Stomach (tissue), 9 donors: ENCODE results near the gene MDH1. TPM values are rescaled to one million over a fixed set of nuclear protein-coding genes. Genes with fewer than 3 reads are reported as not detected.

Experiments used
- DNase-seq, 2 donors: peaks; one replicate each; pipeline versions ENCODE4 v3.0.0 to v3.0.0-alpha.2; 2013 to 2019
- H3K27ac ChIP-seq, 5 donors: fragments of 200-600 bp in 4 of 5; sonication (generic) in 4 of 5; one replicate each; pipeline ENCODE4 v1.5.1; 2013 to 2019; ENCODE audit warnings: mild to moderate bottlenecking in 1 of 5, moderate library complexity in 1 of 5
- H3K27me3 ChIP-seq, 3 donors: fragments of 200-600 bp; sonication (generic); one replicate each; pipeline ENCODE4 v1.5.1; 2017 to 2019; ENCODE audit warnings: mixed run types in 1 of 3
- H3K36me3 ChIP-seq, 4 donors: fragments of 200-600 bp; sonication (generic); 1 replicate in 3 of 4; 2 replicates in 1 of 4; pipeline ENCODE4 v1.5.1; 2016 to 2019
- H3K4me1 ChIP-seq, 4 donors: fragments of 200-600 bp; sonication (generic); one replicate each; pipeline ENCODE4 v1.5.1; 2016 to 2019
- H3K4me3 ChIP-seq, 4 donors: fragments of 200-600 bp; sonication (generic) in 3 of 4; one replicate each; pipeline ENCODE4 v1.5.1; 2016 to 2019; ENCODE audit warnings: mild to moderate bottlenecking in 1 of 4
- H3K9me3 ChIP-seq, 4 donors: fragments of 200-600 bp; sonication (generic); one replicate each; pipeline ENCODE4 v1.5.1; 2016 to 2019
- EP300 ChIP-seq: sonication (generic); formaldehyde crosslinking; IDR thresholded peaks from one replicate; pipeline ENCODE4 v1.6.1; 2017; ENCODE audit warnings: antibody characterized with exemption
- POLR2A ChIP-seq, 4 donors: fragments of 450-650 bp; IDR thresholded peaks; one replicate each; pipeline ENCODE4 v1.6.1; 2016; ENCODE audit warnings: antibody characterized with exemption in 4 of 4, control low read depth in 2 of 4, mild to moderate bottlenecking in 1 of 4, moderate library complexity in 1 of 4
- POLR2AphosphoS5 ChIP-seq, 3 donors: sonication (generic); formaldehyde crosslinking; IDR thresholded peaks; one replicate each; pipeline ENCODE4 v1.6.1; 2016; ENCODE audit warnings: antibody characterized with exemption in 3 of 3
- WGBS, 5 donors: extraction: QIAGEN DNeasy Blood & Tissue Kit in 3 of 5; methylation state at CpG; one replicate each; pipeline versions ENCODE4 v1.1.5 to v1.1.7; 2013 to 2018; 5-methylcytosine and 5-hydroxymethylcytosine counted together
- intact Hi-C: fragments of 100-400 bp; cut with DNase I; formaldehyde crosslinking; loops from one replicate; pipeline ENCODE4 v1.15.1; 2023; ENCODE audit warnings: low total_unique reads
- polyA plus RNA-seq, 3 donors: library from polyadenylated mRNA; stranded (reverse); fragments of 200-250 nt; gene quantifications; one replicate each; pipeline ENCODE4 v1.2.3, GENCODE V29; 2013
- total RNA-seq, 5 donors: library from RNA; depleted of rRNA; stranded (reverse); fragments of >200 nt; gene quantifications; one replicate each; pipeline versions ENCODE4 v1.1.0 to v1.2.3, GENCODE V29; 2014 to 2016
- TF ChIP-seq, protein P1 (sequence below), 7 experiments: fragments of 450-650 bp in 4 of 7; fragments of 200-600 bp in 3 of 7; sonication (generic) in 3 of 7; IDR thresholded peaks; one replicate each; pipeline ENCODE4 v1.5.1; 2016 to 2019; ENCODE audit warnings: antibody characterized with exemption in 7 of 7, control low read depth in 2 of 7, mild to moderate bottlenecking in 1 of 7
- donor health status: healthy with polysubstance abuse.
- donor health status: Bipolar disorder and iron deficiency.
- donor health status: healthy.

Gene MDH1
- total and polyA plus RNA-seq, 8 donors: 34.2 to 326 (median 218) TPM

DNA sequence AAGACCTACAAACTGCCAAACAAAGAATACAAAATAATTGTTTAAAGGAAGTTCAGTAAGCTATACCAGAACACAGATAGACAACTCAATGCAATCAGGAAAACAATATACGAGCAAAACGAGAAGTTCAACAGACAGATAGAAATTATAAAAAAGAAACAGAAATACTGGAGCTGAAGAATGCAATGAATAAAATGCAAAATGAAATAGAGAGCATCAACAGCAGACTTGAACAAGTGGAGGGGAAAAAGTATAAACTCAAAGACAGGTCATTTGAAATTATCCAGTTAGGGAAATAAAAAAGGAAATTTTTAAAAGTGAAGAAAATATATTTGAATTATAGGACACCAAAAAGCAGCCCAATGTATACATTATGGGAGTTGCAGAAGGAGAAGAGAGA lies 43.6 kb downstream of the MDH1 start:
- Histone ChIP-seq H3K36me3 (no peaks in the 10 kb centered on the region), H3K4me1 (no peaks in the 10 kb centered on the region), H3K27me3 (no peaks in the 10 kb centered on the region), H3K9me3 (peaks cover 0 to 45% (median 33%) of the 10 kb centered on the region in 4 donors), H3K4me3 (no peak overlapping the region), H3K27ac (no peak overlapping the region)
- intact Hi-C loops: no loop called here
- TF ChIP-seq POLR2A (IDR thresholded peaks at IDR 0.05) (no peak), POLR2AphosphoS5 (IDR thresholded peaks at IDR 0.05) (no peak), EP300 (no peak)
- TF ChIP-seq, protein P1, sequence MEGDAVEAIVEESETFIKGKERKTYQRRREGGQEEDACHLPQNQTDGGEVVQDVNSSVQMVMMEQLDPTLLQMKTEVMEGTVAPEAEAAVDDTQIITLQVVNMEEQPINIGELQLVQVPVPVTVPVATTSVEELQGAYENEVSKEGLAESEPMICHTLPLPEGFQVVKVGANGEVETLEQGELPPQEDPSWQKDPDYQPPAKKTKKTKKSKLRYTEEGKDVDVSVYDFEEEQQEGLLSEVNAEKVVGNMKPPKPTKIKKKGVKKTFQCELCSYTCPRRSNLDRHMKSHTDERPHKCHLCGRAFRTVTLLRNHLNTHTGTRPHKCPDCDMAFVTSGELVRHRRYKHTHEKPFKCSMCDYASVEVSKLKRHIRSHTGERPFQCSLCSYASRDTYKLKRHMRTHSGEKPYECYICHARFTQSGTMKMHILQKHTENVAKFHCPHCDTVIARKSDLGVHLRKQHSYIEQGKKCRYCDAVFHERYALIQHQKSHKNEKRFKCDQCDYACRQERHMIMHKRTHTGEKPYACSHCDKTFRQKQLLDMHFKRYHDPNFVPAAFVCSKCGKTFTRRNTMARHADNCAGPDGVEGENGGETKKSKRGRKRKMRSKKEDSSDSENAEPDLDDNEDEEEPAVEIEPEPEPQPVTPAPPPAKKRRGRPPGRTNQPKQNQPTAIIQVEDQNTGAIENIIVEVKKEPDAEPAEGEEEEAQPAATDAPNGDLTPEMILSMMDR (IDR thresholded peaks at IDR 0.05): no peak
- no peak for DNase-seq
- WGBS, 5 donors: 93 to 100% (median 97%) methylated on average over 2 of the region's 2 CpGs

DNA sequence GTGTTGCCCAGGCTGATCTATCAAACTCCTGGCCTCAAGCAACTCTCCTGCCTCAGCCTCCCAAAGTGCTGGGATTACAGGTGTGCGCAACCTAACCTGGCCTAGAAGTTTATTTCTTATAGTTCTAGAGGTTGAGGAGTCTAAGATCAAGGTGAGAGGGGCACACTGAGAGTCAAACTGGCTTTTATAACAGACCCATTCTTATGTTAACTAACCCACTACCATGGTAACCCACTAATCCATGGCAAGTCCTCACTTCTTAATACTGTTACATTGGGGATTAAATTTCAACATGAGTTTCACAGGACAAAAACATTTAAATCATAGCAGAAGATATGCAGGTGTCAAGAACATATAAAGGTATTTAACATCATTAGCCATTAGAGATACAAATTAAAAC lies 50.6 kb downstream of the MDH1 start:
- Histone ChIP-seq H3K4me3 (no peak overlapping the region), H3K27ac (no peak overlapping the region), H3K9me3 (peaks cover 0 to 23% (median 13%) of the 10 kb centered on the region in 4 donors), H3K4me1 (no peaks in the 10 kb centered on the region), H3K36me3 (no peaks in the 10 kb centered on the region), H3K27me3 (no peaks in the 10 kb centered on the region)
- DNase-seq: no peak
- intact Hi-C loops: no loop called here
- WGBS, 5 donors: 77 to 100% (median 94%) methylated on average over 1 of the region's 1 CpG
- no peak for TF ChIP-seq POLR2A (IDR thresholded peaks at IDR 0.05)
- no peak for TF ChIP-seq EP300
- TF ChIP-seq POLR2AphosphoS5 (IDR thresholded peaks at IDR 0.05): no peak
- TF ChIP-seq, protein P1 (IDR thresholded peaks at IDR 0.05): no peak

DNA sequence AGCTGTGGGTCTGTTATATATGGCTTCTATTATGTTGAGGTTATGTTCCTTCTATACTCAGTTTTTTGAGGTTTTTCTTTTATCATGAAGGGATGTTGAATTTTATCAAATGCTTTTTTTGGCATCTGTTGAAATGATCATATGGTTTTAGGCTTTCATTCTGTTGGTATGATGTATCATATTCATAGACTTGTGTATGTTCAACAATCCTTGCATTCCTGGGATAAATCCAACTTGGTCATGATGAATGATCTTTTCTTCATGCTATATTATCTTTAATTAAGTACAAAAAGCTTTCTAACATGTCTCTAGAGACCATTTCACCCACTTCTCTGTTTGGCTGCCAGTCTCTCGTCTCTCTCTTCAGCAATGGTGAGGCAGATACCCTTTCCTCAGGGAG lies 54.2 kb downstream of the MDH1 start:
- TF ChIP-seq EP300: no peak
- TF ChIP-seq POLR2A (IDR thresholded peaks at IDR 0.05): no peak
- TF ChIP-seq POLR2AphosphoS5 (IDR thresholded peaks at IDR 0.05): no peak
- DNase-seq: no peak
- Histone ChIP-seq H3K27ac (no peak overlapping the region), H3K27me3 (no peaks in the 10 kb centered on the region), H3K4me1 (no peaks in the 10 kb centered on the region), H3K4me3 (no peak overlapping the region), H3K9me3 (peaks cover 0 to 7% (median 0%) of the 10 kb centered on the region in 4 donors), H3K36me3 (no peaks in the 10 kb centered on the region)
- 83 to 88% (median 84%) methylated on average over 1 of the region's 1 CpG for WGBS, 5 donors
- intact Hi-C loops: no loop called here

DNA sequence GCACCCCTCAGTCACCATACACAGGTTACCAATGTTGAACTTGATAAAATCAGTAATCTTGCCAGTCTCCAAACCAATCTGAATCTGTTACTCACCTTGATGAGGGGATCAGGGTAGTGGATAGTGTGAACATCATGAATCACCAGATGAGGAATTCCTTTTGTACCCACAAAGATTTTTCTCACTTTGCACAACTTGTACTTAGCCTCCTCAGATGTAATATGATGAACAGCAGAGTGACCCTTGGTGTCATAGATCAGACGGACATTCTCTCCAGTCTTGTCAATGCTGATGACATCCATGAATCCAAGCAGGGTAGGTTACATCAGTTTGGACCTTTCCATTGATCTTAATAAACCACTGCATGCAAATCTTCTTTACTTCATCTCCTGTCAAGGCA lies 54.7 kb downstream of the MDH1 start:
- no peaks in the 10 kb centered on the region for H3K27me3 ChIP-seq
- H3K4me3 ChIP-seq: no peak overlapping the region
- peaks cover 0 to 7% (median 0%) of the 10 kb centered on the region in 4 donors for H3K9me3 ChIP-seq
- no peak for DNase-seq
- TF ChIP-seq EP300: no peak
- TF ChIP-seq POLR2A (IDR thresholded peaks at IDR 0.05): no peak
- no peak for TF ChIP-seq POLR2AphosphoS5 (IDR thresholded peaks at IDR 0.05)
- TF ChIP-seq, protein P1 (IDR thresholded peaks at IDR 0.05): no peak
- WGBS, 5 donors: 85 to 92% (median 86%) methylated on average over 1 of the region's 1 CpG
- no peaks in the 10 kb centered on the region for H3K36me3 ChIP-seq
- no peaks in the 10 kb centered on the region for H3K4me1 ChIP-seq
- no peak overlapping the region for H3K27ac ChIP-seq
- intact Hi-C loops: no loop called here

DNA sequence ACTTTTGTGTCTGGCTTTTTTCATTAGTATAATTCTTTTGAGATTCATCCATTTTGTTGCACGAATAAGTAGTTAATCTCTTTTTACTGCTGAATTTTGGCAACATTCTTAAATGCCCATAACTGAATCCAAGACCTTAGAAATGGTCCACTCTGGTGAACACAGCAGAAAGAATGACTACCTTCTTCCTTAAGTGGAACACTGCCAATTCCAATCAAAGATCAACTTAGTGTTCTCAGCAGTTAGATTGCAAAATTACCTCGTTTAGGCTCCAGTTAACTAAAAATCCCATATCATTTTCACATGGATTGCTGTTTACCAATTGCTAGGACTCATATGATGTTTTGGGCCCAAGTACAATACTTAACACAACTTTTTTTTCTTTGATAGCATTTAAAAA lies 59.9 kb downstream of the MDH1 start:
- Histone ChIP-seq H3K27me3 (no peaks in the 10 kb centered on the region), H3K9me3 (no peaks in the 10 kb centered on the region), H3K4me1 (no peaks in the 10 kb centered on the region), H3K27ac (no peak overlapping the region), H3K4me3 (no peak overlapping the region), H3K36me3 (no peaks in the 10 kb centered on the region)
- no peak for DNase-seq
- intact Hi-C loops: no loop called here
- no peak for TF ChIP-seq EP300
- no peak for TF ChIP-seq POLR2A (IDR thresholded peaks at IDR 0.05)
- TF ChIP-seq POLR2AphosphoS5 (IDR thresholded peaks at IDR 0.05): no peak
- TF ChIP-seq, protein P1 (IDR thresholded peaks at IDR 0.05): no peak
- WGBS, 5 donors: 64 to 76% (median 72%) methylated on average over 2 of the region's 2 CpGs
